Eye (tissue), 1 donor: Measurements from ENCODE around the gene KLRD1.
A peak's percentile ranks its signal among the peaks of the same experiment; 100 is the strongest.
"Not testable (repeated sequence)": the region's sequence is repeated elsewhere in the genome, so short reads cannot be mapped to it uniquely, and the experiment has no call there.

ENCODE experiments used
- DNase-seq: peaks from one replicate; pipeline ENCODE4 v3.0.0-alpha.2; 2015

Gene KLRD1, protein sequence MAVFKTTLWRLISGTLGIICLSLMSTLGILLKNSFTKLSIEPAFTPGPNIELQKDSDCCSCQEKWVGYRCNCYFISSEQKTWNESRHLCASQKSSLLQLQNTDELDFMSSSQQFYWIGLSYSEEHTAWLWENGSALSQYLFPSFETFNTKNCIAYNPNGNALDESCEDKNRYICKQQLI

DNA sequence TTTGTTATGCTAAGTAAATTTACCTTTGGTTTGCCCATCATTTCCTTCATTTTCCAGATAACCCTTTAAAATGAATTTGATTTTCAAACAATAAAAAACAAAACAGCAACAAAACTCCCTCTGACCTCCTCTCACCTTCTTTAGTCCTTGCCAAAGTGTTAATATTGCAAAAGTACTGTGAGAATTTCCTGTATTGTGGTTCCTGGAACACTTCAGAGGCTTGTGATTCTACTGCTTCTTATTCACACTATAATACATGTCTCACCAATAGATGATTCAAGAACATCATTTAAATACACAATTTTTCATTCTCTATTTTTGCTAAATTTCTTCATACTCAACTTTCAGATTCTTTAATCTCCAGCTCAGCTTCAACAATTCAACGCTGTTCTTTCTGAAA, at the start of gene KLRD1:
TSS of gene KLRD1 (plus strand) at position 241 of the 400 bp plus-strand sequence. CDS start 208 bp downstream, outside the sequence.
- no peak for DNase-seq

DNA sequence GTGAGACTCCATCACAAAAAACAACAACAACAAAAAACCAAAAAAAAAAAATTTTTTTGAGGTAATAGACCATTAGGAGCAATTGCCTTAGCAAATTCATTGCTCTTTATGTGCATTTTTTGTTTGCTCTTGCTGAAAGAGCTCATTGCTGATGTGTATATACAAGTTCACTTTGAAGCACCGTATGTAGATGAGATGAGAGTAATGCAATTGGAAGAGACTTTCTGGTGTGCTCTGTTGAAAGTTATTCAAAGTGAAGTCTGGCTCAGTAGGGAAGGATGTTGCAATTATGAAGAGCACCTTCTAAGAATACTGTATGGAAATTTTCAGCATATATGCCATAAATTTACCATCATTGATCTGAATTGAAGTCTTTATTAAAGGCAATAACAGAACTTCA, 46.7 kb upstream of the KLRD1 start:
- DNase-seq = no peak

DNA sequence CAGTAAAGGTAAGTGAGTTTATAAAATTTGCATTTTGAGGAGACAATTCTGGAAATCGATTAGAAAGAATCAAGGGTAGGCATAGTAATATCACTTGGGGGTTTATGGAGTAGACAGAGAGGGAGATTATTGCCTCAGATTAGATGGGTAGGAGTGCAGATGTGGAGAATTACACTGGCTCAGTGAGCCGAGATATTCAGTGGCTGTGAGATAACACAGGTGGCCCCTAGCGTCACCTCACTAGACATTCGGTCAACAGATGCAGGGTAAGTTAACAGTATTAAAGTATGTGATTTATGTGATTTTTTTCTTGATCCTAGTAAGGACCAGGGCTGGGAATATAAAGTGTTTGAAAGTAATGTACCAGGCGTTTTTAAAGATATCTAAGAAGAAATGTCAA, 39.6 kb upstream of the KLRD1 start:
- no peak for DNase-seq

DNA sequence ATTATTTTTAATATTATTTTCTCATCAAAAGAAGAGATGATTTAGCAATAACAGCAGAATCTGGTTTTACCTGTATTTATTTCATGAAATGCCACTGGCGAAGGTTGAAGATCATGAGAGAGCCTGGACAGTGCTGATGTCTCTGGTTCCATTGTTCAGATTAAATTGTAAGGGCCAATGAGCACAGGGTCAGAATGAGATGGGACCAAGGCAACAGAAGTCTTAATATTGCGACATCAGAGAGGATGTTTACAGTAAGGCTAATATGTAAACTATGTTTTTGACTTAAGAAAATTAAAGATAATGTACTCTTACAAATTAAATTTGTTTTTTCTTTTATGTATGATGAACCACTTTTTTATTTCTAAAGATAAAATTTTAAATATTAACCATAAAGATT, 35.2 kb upstream of the KLRD1 start:
- DNase-seq = no peak

DNA sequence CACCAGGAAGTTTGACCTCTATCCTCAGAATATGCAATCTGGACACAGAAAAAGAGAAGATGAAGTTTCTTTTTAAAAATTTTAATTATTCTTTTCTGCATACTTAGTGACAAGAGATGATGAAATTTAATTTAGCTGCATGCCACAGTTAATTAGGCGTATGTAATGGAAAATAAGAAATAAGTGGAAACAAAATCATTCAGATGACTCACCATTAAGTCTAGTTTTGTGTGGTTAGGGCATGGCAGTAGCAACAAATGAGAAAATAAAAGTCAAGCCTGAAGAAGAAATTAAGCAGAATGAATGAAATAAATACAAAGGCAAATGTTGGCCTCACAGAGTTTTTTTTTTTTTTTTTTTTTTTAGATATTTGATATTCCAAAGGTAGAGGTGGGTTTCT, 30.9 kb upstream of the KLRD1 start:
- no peak for DNase-seq

DNA sequence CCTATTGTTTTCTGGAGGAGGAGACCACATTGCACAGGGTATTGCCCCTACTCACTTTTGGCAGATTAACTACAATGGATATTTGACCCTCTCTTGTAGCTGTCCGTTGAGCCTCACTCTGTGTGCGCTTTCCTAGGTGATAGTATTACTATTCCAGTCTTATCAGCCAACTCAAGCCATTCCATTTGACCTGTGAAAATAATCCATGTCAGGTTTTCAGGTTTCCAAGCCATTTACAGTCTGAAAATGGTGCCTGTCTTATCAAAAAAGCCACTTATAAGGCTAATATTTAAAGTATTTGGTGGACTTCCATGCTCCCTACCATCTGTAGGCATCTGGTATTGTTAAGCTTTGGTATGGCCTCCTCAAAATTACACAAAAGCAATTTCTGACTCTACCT, 29.6 kb upstream of the KLRD1 start:
- DNase-seq = no peak

DNA sequence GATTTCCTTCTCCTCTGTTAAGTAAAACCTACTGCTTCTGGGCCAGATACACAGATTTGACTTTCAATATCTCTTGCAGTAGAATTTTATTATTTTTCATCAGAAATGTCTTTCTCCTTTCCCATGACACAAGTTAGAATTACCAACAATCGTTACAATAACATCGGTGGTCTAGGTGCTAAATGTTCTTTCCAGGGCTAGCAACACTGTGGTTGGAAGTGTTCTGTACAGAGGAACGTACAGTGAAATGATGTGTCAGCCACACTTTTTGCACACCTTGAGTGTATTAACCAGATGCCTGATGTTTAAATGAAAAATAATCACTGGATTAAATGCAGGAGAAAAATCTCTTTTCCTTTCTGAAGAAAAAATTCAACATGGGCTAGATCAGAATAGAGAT, 27.7 kb upstream of the KLRD1 start:
- DNase-seq = no peak

DNA sequence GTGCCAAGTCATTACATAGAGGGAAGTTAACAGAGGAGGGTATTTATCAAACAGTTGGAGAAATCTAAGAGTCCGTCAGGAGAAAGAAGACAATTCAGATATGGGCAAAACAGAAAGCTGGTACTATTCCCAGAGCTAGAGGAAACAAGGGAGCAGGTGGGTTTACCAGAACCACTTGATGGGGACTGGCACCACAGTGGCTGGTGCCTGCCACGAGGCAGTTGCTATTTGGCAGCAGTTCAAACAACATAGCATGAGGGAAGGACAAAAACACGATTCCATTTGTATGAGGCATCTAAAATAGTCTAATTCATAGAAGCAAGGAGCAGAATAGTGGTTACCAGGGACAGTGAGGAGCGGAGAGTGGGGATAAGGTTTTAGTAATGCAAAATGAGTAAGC, 24.6 kb upstream of the KLRD1 start:
- DNase-seq = no peak

DNA sequence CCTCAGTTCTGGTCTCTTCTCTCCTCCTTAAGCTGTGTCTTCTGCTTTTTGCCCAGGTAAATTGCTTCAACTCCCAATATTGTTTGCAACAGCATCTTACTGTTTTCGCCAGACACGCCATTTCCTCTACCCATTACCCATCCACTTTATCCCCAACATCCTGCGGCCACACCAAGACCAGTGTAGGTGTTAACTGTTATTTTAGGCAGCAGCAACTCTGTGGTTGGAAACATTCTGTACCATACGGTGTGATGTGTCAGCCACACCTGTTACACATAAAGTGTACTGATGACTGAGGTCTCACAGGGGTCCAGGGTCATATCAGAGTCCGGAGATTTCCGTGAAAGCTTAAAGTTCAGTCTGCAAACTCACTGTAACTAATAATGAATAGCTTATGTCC, 21.8 kb upstream of the KLRD1 start:
- DNase-seq = no peak

DNA sequence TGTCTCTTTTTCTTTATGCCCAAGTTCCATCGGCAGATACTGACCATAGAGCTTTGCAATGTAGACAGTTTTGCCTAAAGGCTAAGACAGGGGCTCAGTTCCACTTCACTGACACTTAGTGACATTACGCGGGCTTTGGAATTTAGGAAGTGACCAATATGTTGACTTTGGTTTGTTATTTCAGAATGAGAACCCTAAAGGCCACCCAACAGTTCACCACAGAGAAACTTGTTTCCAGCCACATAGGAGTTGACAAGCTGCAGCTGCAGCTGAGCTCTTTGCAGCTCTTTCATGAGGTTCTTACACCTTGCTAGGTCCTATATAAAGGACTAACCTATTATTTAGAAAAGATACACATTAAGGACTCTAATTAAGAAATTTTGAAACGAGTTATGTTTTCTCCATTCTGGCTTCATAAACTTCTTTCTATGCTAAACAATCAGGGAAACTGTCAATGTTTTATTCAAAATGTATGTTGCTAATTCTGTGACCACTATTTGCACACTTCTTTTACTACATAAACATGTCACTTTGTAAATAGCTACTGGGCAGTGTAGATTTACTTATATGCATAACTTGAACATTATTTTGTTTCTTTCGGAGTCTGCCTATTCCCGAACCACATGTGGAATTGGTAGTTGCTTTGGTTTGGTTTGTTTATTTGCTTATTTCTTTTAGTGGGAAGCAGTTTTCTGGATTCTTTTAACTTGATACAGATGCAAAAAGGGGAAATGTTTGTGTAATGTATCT, 18.5 kb upstream of the KLRD1 start:
- no peak for DNase-seq

DNA sequence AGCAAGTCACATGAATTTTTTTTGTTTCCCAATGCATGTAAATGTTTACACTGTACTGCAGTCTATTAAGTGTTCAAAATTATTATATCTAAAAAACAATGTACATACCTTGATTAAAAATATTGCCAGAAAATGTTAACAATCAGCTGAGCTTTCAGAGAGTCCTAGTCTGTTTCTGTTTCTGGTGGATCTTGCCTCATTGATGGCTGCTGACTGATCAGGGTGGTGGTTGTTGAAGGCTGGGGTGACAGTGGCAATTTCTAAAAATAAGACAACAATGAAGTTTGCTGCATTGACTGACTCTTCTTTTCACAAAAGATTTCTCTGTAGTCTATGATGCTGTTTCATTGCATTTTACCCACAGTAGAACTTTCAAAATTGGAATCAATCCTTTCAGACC, 16.6 kb upstream of the KLRD1 start:
- no peak for DNase-seq

DNA sequence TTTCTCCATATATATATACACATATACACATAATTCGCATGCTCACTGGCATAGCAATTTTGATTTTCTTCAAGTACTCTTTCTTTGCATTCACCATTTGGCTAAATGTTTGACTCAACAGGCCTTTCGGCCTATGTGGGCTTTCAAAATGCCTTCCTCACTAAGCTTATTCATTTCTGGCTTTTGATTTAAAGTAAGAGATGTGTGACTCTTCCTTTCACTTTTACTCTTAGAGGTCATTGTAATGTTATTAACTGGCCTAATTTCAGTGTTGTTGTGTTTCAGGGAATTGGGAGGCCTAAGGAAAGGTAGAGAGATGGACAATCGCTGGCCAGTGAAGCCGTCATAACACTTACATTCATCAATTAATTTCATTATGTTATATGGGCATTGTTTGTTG, 14.5 kb upstream of the KLRD1 start:
- DNase-seq = no peak

DNA sequence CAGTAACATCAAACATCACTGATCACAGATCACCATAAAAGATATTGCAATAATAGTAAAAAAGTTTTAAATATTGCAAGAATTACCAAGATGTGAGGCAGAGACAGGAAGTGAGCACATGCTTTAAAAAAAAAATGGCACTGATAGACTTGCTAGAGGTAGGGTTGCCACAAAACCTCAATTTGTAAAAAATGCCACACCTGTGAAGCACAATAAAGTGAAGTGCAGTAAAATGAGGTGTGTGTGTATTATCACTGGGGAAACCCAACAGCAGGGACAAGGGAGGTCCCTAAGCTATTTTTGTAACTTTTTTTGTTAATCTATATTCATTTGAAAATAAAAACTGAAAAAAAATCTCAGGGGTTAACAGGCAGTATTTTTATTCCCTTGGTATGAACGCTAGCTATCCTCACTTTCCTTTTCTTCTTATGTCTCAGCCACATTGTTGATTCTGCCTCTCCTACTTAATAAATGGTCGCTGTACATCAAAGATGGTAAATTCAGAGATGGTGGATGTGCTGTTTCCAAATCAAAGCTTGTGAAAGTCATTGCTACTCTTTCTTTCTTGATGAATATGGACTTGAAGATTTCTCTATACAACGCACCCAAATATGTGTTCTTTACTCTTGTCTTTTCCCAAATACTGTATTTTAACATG, 14.0 kb upstream of the KLRD1 start:
- DNase-seq = no peak

DNA sequence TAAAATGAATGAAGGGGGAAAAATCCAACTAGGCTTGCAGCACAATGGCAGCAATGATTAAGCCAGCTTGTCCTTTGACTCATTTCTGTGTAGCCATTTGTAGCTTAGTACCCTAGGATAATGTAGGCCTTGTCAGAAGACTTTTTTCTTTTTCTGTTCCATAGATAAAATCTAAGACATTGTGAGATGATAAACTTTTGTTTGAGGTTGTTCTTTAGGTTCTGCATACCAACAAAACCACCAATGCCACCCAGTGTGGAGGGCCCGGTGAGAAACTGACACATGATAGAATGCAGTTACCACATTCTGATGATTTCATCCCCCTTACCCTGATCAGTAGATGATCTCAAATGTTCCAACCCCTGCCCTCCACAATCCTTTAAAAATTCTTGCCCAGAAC, 6.6 kb upstream of the KLRD1 start:
- DNase-seq = no peak

DNA sequence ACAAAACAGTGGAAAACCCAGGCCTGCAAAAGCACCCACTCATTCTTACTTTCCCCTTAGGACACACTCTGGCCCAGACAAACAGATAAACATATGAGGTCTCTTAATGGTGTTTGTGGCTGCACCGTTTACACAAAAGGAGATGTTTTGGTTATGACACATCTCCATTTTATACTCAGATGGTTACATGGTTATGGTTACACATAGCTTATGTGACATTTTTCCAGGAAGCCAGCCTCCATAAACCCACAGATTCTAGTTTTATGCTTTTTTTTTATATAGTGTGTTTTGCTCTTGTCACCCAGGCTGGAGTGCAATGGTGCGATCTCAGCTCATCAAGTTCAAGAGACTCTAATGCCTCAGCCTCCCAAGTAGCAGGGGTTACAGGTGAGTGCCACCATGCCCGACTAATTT, 3.5 kb upstream of the KLRD1 start:
- no peak for DNase-seq

DNA sequence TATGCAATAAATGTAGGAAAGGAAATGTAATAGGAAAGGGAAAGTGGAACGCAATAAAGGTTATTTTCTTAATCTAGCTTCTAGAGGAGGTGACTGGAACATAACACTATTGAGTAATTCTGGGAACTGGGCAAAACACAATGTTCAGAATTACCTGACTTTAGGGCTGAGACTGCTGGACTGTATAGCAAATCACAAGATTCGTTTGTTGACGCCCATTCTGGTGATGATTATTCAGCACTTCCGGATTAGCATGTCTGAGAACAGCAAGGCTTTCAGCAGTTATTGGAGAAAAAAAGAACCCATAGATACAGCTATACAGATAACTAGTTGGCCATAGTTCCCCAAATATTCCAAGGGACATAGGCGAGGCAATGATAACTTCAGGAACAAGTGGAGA, 2.3 kb upstream of the KLRD1 start:
- DNase-seq = no peak

DNA sequence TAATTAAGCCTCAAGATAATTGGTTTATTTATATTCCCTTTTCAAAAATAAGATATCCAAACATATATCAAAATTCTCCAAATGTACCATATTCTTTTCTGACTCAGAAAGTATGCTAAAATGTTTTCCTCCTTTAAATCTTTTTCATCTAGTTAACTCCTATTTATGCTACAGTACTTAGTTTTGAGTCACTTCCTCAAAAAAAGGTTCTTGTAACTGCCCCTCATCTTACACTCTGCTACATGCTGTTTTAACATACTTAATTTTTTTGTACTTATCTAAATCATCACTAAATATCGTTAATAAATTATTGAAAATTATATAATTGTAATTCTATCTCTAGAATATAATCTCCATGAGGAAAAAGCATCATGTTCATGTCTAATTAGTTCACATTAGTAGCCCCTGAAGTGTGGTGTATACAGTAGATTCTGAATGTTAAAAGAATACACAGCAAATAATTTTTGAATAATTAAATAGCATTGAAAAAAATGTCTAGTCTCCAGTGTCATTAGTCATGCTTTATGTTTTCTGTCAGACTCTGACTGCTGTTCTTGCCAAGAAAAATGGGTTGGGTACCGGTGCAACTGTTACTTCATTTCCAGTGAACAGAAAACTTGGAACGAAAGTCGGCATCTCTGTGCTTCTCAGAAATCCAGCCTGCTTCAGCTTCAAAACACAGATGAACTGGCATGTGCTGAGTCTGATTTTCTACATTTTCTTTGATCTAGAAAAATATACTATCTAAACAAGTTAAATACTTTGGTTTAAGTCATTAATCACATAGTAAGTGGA, 3.5 kb downstream of the KLRD1 start:
- DNase-seq = no peak

DNA sequence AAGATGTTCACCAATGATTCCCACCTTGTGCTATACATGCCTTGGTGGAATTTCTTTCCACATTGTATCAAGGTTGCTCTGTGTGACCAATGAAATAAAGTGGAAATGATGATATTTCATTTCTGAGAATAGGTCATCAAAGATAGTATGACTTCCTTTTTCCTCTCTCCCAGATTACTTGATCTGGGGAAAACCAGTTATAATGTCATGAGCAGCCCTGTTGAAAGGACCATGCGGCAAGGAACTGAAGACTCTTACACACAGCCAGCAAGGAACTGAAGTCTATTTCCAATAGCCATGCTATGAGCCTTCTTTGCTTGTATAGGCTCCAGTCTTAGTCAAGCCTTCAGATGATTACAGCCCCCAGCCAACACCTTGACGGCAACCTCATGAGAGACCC, 11.7 kb downstream of the KLRD1 start:
- DNase-seq = no peak

DNA sequence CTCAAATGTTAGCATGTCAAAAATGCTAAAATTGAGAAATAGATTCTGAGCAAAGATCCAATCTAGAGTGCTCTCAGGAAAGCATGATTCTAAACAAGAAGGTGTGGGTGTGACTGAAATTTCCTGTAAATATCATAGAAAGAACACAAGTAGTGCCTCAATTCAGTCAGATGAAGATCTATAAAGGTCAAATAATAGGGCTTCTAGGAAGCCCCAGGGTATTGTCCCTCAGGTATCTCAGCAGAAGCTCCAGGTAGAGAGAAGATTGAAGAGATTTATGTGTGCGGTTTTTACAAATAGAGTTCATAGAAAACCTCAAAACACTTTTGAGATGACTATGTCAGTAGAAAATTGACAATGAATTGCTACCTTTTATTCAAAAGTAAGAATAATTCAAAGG, 13.0 kb downstream of the KLRD1 start:
- no peak for DNase-seq

DNA sequence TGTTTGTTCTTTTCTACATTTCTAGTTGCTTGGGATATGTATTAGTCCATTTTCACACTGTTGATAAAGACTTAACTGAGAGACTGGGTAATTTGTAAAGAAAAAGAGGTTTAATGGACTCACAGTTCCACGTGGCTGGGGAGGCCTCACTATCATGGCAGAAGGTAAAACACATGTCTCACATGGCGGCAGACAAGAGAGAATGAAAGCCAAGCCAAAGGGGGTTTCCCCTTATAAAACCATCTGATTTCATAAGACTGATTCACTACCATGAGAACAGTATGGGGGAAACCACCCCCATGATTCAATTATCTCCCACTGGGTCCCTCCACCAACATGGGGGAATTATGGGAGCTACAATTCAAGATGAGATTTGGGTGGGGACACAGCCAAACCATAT, 21.0 kb downstream of the KLRD1 start:
- not testable (repeated sequence) for DNase-seq

DNA sequence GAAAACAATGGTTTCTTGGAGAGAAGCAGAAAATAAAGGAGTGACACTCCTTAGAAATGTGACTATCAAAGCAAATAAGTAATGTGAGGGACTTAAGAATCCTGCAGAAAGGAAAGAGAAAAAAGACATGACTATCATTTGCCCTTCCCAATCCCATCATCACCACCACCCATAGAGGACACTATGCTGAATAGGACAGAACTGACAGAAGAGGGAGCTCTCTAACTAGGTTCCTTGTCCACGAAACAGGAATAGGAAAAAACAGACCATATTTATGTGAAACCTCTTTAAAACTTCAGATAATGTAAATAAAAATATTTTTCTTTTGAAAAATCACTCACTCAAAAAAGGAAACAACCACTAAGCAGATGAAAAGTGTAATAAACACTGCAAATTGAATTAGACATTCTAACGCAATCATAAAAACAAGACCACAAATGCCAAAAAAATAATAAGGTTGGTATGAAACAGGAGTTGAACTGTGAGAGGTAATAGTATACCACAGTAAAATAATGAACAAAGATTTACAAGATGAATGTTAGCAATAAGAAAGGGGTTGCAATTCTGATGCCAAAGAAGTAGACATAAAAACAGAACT, 24.1 kb downstream of the KLRD1 start:
- peak; percentile 62 for DNase-seq

DNA sequence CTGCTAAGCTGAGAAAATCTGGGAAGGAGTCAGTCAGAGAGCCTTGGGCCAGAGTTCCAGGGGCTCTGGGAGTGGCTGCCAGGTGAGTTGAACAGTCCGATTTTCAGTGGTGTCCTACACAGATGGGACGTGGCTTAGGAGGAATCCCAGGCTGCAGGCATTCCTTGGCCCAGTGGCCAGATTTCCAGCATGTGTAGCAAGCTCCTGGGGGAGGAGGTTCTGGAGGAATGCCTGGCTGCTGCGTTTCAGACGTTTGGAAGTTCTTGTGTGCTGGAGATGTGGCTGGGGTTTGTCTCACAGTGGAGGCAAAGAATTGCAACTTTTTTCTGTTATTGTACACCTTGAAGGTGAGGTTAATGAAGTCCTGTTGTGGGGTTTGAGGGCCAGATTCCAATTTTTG, 28.5 kb downstream of the KLRD1 start:
- not testable (repeated sequence) for DNase-seq

DNA sequence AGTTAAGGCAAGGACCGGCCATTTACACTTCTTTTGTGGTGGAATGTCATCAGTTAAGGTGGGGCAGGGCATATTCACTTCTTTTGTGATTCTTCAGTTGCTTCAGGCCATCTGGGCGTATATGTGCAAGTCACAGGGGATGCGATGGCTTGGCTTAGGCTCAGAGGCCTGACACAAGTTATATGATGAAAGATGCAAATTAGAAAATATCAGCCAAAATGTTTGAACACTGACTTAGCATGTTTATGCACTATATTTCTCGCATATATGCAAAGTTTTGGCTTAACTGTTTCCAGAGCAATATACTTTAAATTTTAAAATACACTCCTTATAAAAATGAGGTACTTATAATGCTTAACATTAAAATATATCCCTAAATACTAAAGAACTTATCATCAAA, 30.8 kb downstream of the KLRD1 start:
- DNase-seq = not testable (repeated sequence)
